ENCODE data around the gene MAPK12. TPM values are rescaled to one million over a fixed set of nuclear protein-coding genes. Genes with fewer than 3 reads are reported as not detected.

The MAPK12 gene
- total RNA-seq, 1 experiment from 2014 or later = 74.6 TPM

- no peak for DNase-seq (ENCODE audit: low read depth, low spot score)
- H3K4me1 ChIP-seq (ENCODE audit: control insufficient read depth, insufficient read depth, low read length) = peaks cover 18% of the 10 kb centered on the region
- no peaks in the 10 kb centered on the region for H3K9me3 ChIP-seq (ENCODE audit: control insufficient read depth, insufficient read depth, low read depth, low read length)
- POLR2A ChIA-PET = no interaction called here
- intact Hi-C loops (cut with micrococcal nuclease; ENCODE audit: unreplicated experiment) = no loop called here
- no TSS peak for BruUV-seq (replicated peaks)
- in situ Hi-C loops (cut with HindIII; ENCODE audit: low pct_unique_long_range_greater_than_20kb, low sequenced_read_pairs) = no loop called here
- no peak for ATAC-seq
- TF ChIP-seq SIN3A (IDR thresholded peaks at IDR 0.05; ENCODE audit: borderline replicate concordance, insufficient read depth, low read depth, low read length) (no peak), REST (IDR thresholded peaks at IDR 0.05; ENCODE audit: insufficient read depth in 1 of 2, low read depth in 2 of 2, low read length in 1 of 2) (no peak), CTCF (IDR thresholded peaks at IDR 0.05) (no peak), TCF7L2 (IDR thresholded peaks at IDR 0.05; ENCODE audit: low read depth, low read length) (no peak), POLR2AphosphoS5 (IDR thresholded peaks at IDR 0.05; ENCODE audit: low read depth, low read length) (no peak)
- no peak overlapping the region for H3K27ac ChIP-seq (ENCODE audit: low read length)
- no peaks in the 10 kb centered on the region for H3K27me3 ChIP-seq (ENCODE audit: control insufficient read depth, insufficient read depth, low read length)
- no peak overlapping the region for H3K4me3 ChIP-seq (ENCODE audit: low read depth in 2 of 2, low read length in 2 of 2)
- CTCF ChIA-PET = no interaction called here
- H3K36me3 ChIP-seq (ENCODE audit: control insufficient read depth, insufficient read depth, low read length) = 0 out of 2 replicates have a peak, but pooled peaks cover 2% of the 10 kb centered on the region
Observed at GRCh38 chr22:50277761-50278160, 16.3 kb upstream of the MAPK12 start.

- TF ChIP-seq CTCF (IDR thresholded peaks at IDR 0.05) (0 out of 2 replicates have a peak, but pooled peaks have one; percentile 14), TCF7L2 (IDR thresholded peaks at IDR 0.05; ENCODE audit: low read depth, low read length) (no peak), SIN3A (IDR thresholded peaks at IDR 0.05; ENCODE audit: borderline replicate concordance, insufficient read depth, low read depth, low read length) (no peak), REST (IDR thresholded peaks at IDR 0.05; ENCODE audit: insufficient read depth in 1 of 2, low read depth in 2 of 2, low read length in 1 of 2) (no peak), POLR2AphosphoS5 (IDR thresholded peaks at IDR 0.05; ENCODE audit: low read depth, low read length) (no peak)
- intact Hi-C loops (cut with micrococcal nuclease; ENCODE audit: unreplicated experiment) (no loop called here), in situ Hi-C loops (cut with HindIII; ENCODE audit: low pct_unique_long_range_greater_than_20kb, low sequenced_read_pairs) (no loop called here)
- no peak overlapping the region for H3K4me3 ChIP-seq (ENCODE audit: low read depth in 2 of 2, low read length in 2 of 2)
- DNase-seq (ENCODE audit: low read depth, low spot score) (no peak), ATAC-seq (no peak)
- H3K27ac ChIP-seq (ENCODE audit: low read length) = no peak overlapping the region
- no peaks in the 10 kb centered on the region for H3K9me3 ChIP-seq (ENCODE audit: control insufficient read depth, insufficient read depth, low read depth, low read length)
- H3K27me3 ChIP-seq (ENCODE audit: control insufficient read depth, insufficient read depth, low read length) = no peaks in the 10 kb centered on the region
- POLR2A ChIA-PET = no interaction called here
- peaks cover 21% of the 10 kb centered on the region for H3K4me1 ChIP-seq (ENCODE audit: control insufficient read depth, insufficient read depth, low read length)
- BruUV-seq (replicated peaks) = no TSS peak
- CTCF ChIA-PET = interaction anchor here (0.6 to 1.5 kb wide), 5 partner anchors 18 to 357 kb away, joined by 3 to 5 read pairs (median 4); no protein-coding TSS in a partner anchor
- 0 out of 2 replicates have a peak, but pooled peaks cover 2% of the 10 kb centered on the region for H3K36me3 ChIP-seq (ENCODE audit: control insufficient read depth, insufficient read depth, low read length)
Observed at GRCh38 chr22:50276143-50276542, 14.7 kb upstream of the MAPK12 start.
